ENCODE measurements around the gene KDM2B.
A peak's percentile ranks its signal among the peaks of the same experiment; 100 is the strongest.

KDM2B gene

GRCh38 chr12:121455766-121456420 lies 124.9 kb downstream of the KDM2B start:
- no peak for DNase-seq (ENCODE audit: low spot score)

- no peak for DNase-seq (ENCODE audit: low spot score)
Observed at GRCh38 chr12:121454921-121455320, 125.9 kb downstream of the KDM2B start.

DNA sequence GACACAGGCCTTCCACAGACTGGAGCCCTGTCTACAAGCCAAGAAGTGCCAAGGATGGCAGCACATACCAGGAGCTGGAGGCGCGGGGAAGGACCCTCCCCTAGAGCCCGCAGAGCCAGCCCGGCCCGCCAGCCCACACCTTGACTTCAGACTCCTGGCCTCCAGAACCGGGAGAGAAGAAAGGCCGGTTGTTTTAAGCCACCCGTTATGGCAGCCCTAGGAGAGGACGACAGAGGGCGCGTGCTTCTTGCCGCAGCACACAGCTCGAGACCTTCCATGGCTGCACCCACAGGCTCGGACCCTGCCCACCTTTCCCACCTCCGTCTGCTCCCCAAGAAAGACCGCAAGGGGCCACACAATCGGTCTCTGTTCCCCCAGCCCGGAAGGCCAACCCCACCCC lies 127.2 kb downstream of the KDM2B start:
- no peak for DNase-seq (ENCODE audit: low spot score)

- DNase-seq (ENCODE audit: low spot score), result no peak
Observed at GRCh38 chr12:121452985-121453360, 127.8 kb downstream of the KDM2B start.

DNA sequence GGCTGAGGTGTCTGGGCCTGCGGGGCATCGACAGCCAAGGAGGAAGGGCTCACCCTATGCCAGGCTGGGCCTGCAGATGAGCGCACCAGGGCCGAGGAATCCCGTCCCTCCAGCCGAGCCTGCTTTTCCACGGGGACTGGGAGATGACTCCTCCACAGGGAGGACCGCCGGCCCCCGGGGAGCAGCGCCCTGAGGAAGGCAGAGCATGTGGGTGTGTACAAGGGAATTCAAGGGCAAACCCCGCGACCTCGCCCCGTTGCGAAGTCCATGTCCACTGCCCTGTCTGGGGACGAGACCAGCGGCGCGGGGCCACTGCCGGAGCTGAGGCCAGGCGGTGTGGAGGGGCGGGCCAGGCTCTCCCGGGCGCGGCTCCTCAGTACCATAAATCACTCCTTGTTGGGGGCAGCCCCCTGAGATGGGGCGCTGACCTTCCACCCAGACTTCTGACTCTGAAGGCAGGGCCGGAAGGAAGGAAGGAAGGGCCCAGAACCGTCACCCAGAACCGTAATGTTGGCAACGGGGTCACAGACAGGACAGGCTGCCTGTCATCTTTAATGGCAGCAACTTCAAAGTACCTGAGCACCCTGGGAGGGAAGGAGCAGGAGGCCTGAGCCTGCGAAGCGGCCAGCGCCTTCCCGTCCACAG lies 128.4 kb downstream of the KDM2B start:
- peak; percentile 55 for DNase-seq (ENCODE audit: low spot score)

GRCh38 chr12:121451961-121452339 lies 128.9 kb downstream of the KDM2B start:
- DNase-seq (ENCODE audit: low spot score), result no peak

- DNase-seq (ENCODE audit: low spot score), result no peak
Observed at GRCh38 chr12:121448771-121449315, 132.0 kb downstream of the KDM2B start.

DNA sequence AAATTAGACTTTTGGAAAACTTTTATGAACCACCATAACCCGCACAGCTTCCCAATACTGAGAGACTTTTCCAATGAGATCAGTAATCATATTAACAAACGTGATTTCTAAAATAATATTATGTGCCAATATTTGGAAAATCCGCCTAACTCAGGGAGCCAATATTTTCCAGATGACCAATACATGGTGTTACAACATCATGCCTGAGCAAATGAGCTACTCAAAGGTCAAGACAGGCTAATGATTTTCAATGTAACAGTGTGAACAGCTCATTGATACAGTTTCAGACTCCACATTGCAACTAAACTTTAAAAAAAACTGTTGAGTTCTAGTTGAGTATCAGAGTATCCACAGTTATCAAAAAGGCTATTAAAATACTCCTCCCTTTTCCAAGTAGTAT lies 134.1 kb downstream of the KDM2B start:
- DNase-seq (ENCODE audit: low spot score), result no peak

DNA sequence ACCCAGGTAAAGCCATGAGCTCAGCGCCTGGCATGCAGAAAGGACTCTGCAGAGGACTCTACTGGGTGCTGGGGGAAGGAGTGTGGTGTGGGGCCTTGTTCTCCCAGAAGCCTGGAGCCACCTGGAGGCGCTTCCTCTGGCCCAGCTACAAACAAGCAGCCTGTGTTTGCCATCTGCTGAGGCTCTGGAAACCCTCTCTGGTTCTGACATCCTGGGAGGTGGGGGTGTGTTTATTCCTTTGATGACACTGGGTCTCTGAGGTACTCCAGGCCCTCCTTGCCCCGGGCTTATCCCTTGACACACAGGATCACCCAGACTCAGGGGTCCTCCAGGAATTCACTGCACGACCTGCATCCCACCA lies 136.0 kb downstream of the KDM2B start:
- DNase-seq (ENCODE audit: low spot score), result no peak

DNA sequence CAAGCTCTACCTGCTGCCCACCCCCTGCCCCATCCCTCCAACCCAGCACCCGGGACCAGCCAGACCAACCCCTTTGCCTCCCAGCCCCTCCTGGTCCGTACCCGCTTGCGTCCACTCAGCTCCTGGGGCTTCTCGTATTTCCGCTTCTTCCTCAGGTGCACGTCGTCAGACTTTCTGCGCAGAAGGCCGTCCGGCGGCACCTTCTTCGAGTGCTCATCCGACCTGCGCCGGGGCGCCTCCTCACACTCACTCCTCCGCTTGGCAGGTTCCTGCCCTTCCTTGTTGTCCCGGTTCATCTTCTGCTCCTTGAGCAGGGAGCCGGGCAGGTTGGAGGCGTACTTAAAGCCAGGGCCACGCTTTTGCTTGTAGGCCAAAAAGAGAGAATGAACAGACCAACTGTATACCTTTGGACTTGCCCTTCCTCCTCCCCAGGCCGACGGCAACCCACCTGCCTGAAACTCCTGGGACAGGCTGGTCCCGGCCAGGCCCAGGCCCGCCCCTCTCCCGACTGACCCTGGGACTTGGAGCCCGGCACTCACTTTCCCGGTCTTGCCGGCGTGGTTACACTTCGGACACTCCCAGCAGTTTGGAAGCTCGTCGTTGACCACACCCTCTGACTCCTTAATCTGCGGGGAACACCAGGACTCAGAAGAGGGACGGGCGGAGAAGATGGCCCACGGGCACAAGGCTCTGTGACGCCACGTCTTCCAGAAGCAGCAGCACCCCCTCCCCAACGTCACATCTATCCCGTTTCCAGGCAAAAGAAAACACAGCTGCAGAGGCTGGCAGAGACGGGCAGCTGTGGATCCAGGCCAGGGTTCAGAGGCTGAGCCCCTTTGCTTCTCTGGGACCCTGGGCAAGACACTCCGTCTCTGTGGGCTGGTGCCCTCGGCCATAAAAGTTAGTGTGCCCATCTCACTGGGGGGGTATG lies 136.6 kb downstream of the KDM2B start:
- DNase-seq (ENCODE audit: low spot score), result no peak

- DNase-seq (ENCODE audit: low spot score), result peak; percentile 69
Observed at GRCh38 chr12:121443193-121443870, 137.5 kb downstream of the KDM2B start.

DNA sequence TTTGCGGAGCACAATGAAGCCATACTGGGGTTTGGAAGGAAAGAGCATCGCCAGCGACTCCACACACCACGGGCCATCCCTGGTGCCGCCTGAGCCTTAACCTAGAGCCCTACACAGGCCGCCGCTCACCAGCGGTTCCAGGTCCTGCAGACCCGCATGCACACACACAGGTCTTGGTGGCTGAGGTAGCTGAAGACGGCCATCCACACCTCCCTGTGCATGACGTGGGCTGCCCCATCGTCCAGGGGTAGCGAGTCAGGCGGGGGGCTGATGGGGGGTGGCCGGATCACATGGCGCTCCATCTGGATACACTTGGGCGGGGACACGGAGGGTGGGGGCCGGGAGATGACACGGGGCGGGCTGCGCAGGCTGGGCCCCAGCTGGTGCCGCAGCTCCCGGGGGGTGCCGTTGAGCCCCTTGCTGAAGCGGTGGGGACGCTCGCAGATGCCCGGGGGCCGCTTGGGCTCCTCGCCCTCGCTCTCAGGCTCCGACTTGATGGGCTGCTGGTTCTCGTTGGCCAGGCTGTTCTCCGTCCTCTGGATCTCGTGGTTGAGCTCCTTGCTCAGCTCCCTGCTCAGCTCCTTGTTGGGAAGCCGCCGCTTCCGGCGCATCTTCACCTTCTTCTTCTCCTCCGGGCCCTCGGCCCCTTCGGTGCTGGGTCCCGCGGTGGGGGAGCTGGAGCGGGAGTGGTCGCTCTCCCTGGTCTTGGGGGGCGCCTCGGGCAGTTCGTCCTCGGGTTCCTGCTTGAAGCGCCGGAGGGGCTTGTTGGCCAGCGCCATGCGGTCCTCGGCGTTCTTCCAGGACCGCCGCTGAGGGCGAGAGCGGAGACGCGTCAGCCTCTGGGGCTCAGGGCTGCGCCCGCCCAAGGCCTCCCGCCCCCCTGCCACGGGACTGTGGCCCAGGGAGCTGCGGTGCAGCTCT lies 138.5 kb downstream of the KDM2B start:
- DNase-seq (ENCODE audit: low spot score), result no peak

- no peak for DNase-seq (ENCODE audit: low spot score)
Observed at GRCh38 chr12:121441555-121441954, 139.3 kb downstream of the KDM2B start.

DNA sequence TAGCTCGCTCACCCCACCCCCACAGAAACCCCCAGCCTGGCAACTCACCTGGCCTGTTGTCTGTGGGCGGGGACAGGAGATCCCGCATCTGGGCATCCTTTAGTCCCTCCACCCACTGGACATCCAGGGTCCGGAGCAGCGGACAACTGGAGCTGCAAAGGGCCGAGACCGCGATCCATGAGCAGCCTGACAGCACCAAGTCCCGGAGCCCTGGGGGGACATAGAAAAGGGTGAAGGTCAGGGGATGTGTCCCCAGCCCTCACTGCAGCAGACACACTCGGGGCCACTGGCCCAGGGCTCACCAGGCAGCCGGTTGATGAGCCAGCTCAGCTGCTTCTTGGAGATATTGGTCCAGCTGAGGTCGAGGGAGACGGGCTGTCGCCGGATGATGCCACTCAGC lies 140.1 kb downstream of the KDM2B start:
- no peak for DNase-seq (ENCODE audit: low spot score)

DNA sequence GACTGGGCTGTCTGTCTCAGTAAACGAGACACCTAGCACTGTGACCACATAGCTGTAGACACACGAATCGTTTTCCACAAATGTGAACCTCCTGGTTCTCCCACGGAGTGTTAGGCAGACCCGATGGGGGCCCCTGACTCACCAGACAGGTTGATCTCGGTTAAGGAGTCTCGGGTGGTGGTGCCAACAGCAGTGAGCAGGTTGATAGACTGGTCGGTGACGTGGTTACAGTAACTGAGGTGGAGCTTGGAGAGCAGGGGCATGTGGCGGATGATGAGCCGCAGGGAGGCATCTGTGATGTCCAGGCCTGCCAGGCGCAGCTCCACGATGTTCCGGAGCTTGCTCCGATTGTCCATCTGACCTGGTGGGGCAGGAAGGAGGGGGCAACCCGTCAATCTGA lies 141.1 kb downstream of the KDM2B start:
- DNase-seq (ENCODE audit: low spot score), result no peak

DNA sequence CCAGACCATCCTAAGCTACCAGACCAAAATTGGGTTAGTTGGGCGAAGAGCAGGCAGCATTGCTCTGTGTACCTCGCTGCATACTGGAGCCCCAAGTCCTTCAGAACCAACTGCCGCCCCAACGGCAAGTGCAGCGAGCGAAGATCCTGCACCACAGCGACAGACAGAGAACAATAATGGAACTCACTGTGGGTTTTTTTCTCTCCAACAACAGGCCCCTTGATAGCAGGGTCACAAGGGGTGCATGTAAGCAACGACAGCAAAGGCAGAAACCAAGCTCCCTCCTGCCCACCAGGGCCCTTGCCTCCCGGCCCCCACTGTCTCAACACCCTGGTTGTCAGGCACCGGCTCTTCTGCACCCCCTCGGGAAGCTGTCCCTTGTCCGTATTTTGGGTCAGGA lies 141.9 kb downstream of the KDM2B start:
- no peak for DNase-seq (ENCODE audit: low spot score)

DNA sequence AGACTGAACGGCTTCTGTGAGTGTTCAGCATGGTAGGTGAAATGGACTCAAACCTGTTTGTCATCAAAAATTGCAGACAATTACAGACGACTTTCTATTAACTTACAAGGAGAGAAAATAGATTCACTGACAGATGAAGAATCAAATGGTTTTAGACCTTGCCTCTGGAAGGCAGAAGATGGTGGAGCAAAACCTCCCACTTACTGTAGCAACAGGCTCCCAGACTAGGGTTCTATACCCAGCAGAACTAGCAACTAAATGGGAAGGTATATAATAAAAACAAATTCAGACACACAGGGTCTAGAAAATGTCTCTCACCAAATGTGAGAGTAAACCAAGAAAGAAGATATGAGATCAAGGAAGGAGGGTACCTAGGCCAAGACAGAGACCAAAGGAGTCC lies 144.1 kb downstream of the KDM2B start:
- DNase-seq (ENCODE audit: low spot score), result no peak

- no peak for DNase-seq (ENCODE audit: low spot score)
Observed at GRCh38 chr12:121432740-121433480, 147.9 kb downstream of the KDM2B start.

GRCh38 chr12:121430833-121431415 lies 149.9 kb downstream of the KDM2B start:
- no peak for DNase-seq (ENCODE audit: low spot score)

DNA sequence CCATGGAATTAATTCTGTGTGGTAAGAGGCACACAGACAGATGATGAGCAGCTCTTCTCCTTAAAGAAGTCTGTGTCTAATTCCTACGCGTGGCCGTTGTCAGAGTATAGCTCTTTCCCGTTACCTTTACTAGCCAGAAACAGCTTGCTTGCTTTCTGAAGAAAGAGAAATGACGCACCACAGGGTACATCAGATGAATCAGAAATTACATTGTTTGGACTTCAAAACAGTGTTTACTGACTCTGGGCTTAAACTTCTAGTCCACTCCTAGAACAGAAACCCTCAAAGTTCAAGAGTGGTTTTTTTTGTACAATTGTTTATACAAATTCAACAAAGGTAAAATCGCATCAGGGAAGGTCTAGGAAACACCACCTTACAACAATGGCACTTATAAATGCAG lies 151.9 kb downstream of the KDM2B start:
- DNase-seq (ENCODE audit: low spot score), result no peak

Data from kidney capillary endothelial cell (primary cell).